ENCODE measurements around the gene ANKRD13D.
A peak's percentile ranks its signal among the peaks of the same experiment; 100 is the strongest.

The ANKRD13D gene

GRCh38 chr11:67332081-67332691 lies 43.1 kb downstream of the ANKRD13D start:
- no peak for DNase-seq

GRCh38 chr11:67337257-67337656 lies 48.2 kb downstream of the ANKRD13D start:
- DNase-seq: no peak

DNA sequence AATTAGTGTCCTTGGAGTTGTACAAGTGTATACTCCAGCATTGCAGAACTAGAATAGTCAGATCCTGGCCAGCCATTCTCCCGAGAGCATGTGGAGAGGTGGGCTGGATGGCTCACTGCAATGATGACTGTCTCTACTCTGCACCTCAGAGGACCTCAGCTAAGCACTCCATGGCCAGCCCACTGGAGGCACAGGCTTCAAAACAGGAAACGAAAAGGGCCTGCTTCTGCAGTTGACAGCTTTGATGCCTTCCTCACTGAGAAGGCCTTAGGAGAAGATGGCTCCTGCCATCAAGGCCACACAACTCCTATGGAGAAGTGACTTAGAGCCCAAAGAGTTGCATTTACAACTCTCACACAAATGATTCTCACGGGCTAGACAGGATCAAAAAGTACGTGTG lies 55.2 kb downstream of the ANKRD13D start:
- DNase-seq: no peak

- DNase-seq: no peak
These were observed 56.3 kb downstream of the ANKRD13D start for GRCh38 chr11:67345247-67345919.

DNA sequence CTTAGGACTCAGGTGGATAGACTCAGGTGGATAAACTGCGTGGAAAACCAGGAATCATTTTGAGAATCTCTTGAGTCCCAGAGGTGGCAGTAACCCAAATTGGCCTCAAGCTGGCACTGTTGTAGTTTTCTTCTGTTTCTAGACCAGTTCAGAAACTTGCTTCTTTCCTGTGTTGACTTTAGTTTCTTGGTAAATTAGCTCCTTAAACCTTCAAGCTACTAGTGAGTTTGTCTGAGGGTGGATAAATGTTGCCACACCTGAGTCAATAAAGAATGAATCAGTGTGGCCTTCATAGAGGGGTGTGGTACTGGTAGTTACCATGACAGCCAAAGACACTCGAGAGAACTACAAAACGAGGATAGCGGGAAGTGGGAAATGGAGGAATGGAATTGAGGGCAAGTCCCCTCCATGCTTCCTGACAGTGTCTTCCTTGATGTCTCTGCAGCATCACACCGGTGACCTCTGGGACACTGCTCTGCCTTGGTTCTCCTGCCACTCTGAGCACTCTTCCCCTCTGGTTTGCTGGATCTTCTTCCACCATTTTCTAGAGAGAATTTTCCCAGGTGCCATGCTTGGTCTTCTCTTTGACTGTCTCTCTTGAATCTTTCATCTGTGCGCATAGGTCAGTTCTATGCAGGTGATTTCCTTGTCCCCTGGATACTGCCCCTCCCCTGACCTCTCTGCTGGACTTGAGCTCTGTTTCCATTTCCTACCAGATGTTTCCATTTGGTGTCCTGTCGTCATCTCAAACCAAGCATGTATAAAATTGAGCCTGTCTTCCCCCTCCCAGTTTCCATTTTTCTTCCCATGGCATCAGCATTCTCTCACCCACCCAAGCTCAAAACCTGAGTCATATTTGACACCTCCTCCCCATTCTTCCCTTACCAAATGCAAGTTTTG lies 57.1 kb downstream of the ANKRD13D start:
- DNase-seq: peak; percentile 11

DNA sequence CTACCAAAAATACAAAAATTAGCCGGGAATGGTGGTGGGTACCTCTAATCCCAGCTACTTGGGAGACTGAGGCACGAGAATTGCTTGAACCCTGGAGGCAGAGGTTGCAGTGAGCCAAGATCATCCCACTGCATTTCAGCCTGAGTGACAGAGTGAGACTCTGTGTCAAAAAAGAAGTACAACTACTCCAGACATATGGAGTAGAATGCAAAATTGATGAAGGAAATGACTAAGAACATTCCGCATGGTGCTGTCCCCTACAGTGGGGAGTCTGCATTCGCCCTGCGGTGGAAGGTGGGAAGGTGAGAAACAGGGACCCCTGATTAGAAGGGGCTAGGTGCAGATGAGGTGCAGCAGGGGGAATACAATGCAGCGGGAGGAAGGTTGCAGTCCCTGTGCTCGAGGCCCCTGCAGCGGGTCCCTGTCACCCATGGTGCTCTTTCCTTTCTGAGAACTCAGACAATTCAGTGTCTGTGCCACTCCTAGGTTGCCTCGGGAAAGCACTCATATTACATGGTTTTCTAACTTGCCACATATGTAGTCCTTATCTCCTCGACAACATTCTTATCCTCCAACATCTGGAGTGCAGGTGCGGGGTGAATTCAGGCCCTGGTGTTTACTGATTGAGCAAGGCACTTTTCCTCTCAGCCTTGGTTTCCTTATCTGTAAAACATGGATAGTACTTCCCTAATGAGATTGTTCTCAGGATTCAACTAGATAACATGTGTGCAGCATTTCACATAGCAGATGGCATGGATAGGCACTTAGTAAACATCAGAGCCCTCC lies 59.1 kb downstream of the ANKRD13D start:
- no peak for DNase-seq

GRCh38 chr11:67349036-67349435 lies 59.9 kb downstream of the ANKRD13D start:
- no peak for DNase-seq

DNA sequence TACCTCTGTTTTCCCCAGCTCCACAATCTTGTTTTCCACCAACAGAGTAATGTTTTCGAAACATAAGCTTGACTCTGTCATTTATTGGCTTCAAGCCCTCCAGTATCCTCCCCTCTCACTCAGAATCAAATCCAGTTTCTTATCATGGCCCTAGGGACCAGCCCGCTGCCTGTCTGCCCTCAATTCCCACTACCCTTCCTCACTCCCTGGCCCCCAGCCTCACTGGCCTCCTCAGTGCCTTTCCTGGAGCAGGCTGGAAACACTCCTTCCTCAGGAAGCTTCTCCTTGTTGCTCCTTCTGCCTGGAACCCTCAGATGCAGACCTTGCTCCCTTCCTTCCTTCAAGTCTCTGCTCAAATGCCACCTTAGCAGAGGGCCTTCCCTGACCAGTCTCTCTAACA lies 60.4 kb downstream of the ANKRD13D start:
- no peak for DNase-seq

DNA sequence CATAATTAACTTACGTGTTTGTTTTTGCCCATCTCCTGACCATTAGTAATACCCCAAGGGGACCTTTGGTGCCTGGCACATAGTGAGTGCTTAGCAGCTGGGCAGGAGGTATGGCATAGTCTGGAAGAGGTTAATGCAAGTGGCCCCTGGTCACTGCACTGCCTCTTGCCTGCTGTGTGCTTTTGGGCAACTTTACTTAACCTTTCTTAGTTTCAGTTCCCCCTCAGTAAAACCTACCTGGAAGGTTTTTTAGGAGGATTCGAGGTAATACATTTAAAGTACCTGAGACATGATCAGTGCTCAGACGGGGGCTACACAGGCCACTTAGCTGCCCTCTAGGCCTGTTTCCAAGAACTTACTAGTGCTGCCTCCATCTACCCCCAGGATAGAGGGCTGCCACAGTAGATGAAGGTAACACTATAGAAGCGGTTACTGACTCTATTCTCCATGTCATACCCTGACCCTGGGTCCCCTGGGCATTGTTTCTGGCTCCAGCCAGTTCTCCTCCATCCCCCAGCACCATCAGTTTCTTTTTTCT lies 60.9 kb downstream of the ANKRD13D start:
- no peak for DNase-seq

GRCh38 chr11:67351275-67352005 lies 62.3 kb downstream of the ANKRD13D start:
- peak; percentile 69 for DNase-seq
